ENCODE data around the gene EHMT1. TPM values are rescaled to one million over a fixed set of nuclear protein-coding genes. Genes with fewer than 3 reads are reported as not detected.

The EHMT1 gene
- total RNA-seq, 1 donor from 2014 or later: 65.3 TPM

- DNase-seq: no peak
These were observed 210.6 kb downstream of the EHMT1 start for GRCh38 chr9:137829260-137829996.

DNA sequence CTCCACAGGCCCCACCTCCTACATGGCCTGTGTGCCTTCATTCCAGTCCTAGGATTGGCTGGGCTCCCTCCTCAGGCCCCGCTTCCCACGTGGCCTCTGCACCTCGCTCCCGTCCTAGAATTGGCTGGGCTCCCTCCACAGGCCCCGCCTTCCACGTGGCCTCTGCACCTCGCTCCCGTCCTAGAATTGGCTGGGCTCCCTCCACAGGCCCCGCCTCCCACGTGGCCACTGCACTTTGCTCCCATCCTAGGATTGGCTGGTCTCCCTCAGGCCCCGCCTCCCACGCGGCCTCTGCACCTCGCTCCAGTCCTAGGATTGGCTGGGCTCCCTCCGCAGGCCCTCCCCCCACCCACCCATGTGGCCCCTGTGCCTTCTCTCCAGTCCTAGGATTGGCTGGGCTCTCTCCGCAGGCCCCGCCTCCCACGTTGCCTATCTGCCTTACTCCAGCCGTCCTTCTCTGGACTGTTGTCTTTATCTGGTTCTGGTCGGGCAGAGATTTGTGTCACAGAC, 213.4 kb downstream of the EHMT1 start:
- no peak for DNase-seq

DNA sequence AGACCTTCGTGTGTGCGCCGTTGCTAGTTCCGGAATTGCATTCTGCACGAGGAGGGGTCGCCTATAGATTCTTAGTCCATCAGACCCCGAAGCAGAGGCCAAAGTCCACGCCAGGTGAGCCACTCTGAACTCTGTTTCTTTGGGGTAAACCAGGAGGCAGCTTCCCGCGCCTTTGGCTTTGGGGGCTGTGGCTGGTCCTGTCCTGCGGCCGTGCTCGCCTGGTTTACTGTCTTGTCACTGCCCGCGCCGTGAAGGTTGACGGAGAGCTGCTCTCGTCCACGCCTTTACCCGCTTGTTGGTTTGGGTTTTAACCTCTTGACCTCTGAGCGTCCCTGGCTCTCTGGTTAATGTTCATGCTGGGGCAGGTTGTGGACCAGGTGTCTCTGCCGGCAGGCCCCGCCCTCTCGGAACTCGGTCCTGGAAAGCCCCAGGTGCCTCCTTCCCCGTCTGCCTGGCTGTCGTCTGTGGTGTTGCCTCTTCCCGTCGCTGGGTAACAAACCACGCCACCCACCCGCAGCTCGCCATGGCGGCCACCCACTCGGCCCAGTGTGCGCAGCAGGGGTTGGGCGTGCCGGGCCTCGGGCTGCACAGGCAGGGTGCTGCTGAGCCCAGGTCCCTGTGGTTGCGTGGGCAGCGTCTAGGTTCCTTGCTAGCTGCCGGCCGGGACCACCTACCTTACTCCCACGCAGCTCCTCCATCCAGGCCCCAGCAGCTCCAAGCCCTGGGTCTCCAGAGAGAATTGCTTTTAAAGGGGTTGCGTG, 214.2 kb downstream of the EHMT1 start:
- no peak for DNase-seq

GRCh38 chr9:137833721-137834613, 215.2 kb downstream of the EHMT1 start:
- DNase-seq: no peak

- DNase-seq: no peak
These were observed 216.2 kb downstream of the EHMT1 start for GRCh38 chr9:137834846-137835546.

- DNase-seq: no peak
These were observed 217.5 kb downstream of the EHMT1 start for GRCh38 chr9:137836151-137836830.

DNA sequence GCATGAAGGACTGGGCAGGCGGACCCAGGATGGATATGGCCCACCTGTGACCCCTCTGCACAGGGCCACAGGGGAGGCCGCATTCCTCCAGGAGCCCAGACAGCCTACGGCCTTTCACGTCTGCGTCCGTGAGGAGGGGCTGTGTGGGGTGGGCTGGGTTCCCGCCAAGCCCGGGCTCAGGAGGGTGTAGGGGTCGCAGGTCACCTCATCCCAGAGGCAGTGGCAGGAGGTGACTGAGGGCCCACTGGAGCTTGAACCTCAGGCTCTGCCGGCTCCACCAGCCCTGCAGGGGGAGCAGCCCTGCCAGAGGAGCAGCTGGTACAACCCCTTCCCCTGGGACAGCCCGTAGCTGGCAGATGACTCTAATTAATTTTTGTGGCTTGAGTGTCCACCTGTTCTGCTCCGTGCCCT, 218.0 kb downstream of the EHMT1 start:
- DNase-seq: no peak

- no peak for DNase-seq
These were observed 218.8 kb downstream of the EHMT1 start for GRCh38 chr9:137837345-137838278.

- DNase-seq: no peak
These were observed 219.8 kb downstream of the EHMT1 start for GRCh38 chr9:137838576-137838975.

GRCh38 chr9:137843355-137843754, 224.6 kb downstream of the EHMT1 start:
- no peak for DNase-seq

- DNase-seq: no peak
These were observed 232.9 kb downstream of the EHMT1 start for GRCh38 chr9:137851516-137852267.

- no peak for DNase-seq
These were observed 234.7 kb downstream of the EHMT1 start for GRCh38 chr9:137853392-137853995.

DNA sequence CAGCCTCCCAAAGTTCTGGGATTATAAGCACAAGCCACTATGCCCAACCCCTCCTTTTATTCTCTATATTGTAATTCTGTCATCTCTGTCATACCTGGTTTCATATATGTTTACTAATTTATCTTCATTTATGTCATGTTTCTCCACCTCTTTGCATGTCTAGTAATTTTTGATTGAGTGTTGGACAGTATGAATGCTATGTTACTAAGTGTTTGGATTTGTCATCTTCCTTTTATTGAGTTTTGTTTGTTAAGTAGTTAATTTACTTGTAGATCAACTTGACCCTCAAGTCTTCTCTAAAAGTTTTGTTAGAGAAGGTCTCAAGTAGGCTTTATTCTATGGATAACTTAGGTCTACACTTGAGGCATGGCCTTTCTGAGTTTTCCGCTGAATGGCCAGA, 241.6 kb downstream of the EHMT1 start:
- DNase-seq: no peak

DNA sequence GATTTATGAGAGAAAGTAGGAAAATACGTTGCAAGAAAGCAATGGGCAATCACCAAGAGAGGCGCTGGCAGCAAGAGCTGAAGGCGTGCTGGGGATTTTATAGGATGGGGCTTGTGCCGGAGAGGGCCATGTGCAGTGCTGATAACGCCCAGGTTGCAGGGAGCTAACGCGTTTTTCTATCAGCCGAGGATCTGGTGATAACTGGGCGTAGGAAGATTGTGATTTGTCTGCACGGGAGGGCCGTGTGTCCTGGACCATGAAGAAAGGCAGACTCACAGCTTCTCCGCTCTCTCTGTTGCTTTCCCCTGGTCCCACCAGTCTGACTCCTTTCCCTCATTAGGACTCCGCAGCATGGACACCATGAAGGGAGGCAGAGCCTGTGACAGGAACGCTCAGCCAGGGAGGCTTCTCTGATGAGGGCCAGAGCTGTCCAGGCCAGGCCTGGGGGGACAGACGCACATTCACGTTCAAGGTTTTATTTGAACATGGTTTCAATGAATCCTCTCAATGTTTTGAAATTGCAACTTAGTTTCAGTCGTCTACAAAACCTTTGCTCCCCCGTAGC, 246.9 kb downstream of the EHMT1 start:
- DNase-seq: no peak

- no peak for DNase-seq
These were observed 247.7 kb downstream of the EHMT1 start for GRCh38 chr9:137866226-137867141.

- DNase-seq: no peak
These were observed 251.6 kb downstream of the EHMT1 start for GRCh38 chr9:137870432-137870831.

DNA sequence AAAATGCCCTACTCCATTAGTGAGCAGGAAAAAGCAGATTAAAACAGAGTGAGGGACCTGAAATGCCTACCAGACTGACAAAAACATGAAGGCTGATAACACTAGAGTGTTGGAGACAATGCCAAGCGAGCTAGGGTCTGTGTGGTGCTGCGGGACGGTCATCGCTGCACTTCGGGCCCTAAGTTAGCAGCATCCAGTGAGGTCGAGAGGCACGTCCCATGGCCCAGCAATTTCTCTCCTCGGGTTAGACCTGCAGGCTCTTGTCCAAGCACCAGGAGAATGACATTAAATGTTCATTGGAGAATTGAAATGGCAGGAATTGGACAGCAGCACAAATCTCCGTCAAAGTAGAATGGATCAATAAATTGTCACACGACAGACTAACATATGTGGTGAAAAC, 253.5 kb downstream of the EHMT1 start:
- DNase-seq: no peak

GRCh38 chr9:137873408-137873807, 254.6 kb downstream of the EHMT1 start:
- DNase-seq: no peak

Measured in dermis blood vessel endothelial cell (primary cell).